Endometrium (tissue), 2 donors: Measurements from ENCODE around the gene TP53AIP1.

Experiments used
- FAIRE-seq: peaks from 2 replicates; lab custom pipeline; 2012; peaks lifted over from hg19 to GRCh38; lab: Jason Lieb, UNC
- donor health status: control.
- donor health status: control.

The TP53AIP1 gene

DNA sequence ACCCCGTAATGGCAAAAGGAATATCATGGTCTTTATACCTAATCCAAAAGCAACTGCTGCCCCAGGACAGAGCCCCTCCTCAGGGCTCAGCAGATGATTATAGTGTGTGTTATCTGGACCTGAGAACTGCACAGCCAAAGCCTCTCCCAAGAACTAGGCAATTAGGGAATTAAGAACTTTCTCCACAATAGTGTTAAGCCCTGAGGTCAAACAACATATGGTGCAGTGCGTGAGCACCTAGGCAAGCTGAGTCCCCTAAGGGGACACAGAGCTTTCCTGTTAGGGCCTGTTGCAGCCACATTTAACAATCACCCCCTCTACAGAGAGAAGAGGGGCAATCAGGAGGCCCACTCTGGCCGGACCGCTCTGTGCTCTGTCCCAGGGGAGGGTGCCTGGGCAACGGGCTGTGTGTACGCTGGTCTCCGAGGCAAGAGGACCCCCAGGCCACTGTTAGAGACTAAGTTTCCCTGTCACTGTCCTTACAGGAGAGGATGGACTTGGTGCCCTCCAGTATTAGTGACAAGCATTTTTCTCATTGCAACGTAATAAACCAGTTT is 52.9 kb downstream of the TP53AIP1 start:
- no peak for FAIRE-seq

DNA sequence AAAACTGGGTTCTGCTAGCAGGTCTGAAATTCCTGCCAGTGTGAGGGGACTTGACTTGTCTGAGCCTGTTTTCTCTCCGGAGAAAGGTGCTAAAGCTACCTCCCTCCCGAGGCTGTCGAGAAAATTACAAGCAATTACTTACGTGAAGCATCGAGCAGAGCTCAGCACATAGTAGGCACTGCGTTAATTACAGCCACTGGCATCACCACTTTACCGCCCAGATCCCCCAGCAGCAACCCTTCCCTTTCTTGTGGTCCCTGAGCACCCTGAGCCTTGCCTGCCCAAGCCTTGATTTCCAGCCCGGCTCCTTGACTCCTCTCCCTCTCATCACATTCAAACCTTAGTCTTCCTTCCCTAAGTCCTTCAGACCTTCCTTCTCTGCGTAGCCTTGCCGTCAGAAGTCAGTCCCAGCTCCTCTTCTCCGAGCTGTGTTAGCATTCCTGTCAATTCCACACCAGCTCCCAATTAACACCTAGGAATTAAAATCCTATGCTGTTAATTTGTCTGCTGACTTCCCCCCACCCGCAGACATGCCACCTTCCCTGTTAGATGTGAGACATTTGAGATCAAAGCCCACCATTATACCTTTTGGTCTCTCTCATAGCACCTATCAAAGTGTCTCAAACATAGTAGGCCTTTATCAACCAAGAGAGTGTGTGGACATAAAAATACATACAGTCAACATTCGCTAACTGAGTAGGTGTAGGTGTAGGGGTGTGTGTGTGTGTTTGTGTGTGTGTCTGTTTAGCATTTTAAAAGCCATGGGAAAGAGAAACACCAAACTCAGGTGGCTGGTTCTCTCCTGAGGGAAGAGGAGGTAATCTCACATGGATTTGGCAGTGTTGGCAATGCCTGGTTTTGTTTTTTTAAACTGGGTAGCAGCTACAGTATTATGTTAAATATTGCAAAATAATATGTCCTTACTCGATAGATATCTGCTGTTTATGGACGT is 54.4 kb downstream of the TP53AIP1 start:
- FAIRE-seq, result no peak

DNA sequence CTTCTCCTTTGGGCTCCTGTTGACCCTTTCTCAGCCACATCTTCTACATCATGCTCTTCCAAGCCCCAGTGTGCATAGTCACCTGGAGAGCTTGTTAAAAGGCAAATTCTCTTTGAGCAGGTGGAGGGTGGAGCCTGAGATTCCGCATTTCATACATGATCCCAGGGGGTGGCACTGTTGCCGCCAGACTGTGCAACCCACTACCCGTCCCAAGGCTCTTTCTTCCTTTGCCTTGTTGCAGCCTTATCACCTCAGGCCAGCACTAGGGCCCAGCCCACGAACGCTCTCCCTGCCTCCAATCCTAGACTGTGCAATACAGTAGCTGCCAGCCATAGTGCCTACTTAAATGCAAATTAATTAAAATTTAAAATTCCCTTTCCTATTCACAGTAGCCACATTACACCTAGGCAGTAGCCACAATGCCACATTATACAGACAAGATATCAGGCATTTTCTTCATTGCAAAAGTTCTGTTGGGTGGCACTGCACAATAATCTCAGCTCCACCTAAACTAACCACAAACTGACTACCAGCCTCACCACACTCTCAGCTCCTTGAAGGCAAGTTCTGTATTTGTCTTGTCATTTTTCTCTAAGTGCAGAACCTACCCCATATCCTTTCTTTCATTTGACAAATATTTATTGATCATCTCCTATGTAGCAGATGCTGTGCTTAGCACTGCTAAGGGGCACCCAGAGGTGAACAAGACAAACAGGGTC is 56.1 kb downstream of the TP53AIP1 start:
- no peak for FAIRE-seq
